Measurements from ENCODE around the gene MZT2A.
"Not testable (repeated sequence)": the region's sequence is repeated elsewhere in the genome, so short reads cannot be mapped to it uniquely, and the experiment has no call there.

MZT2A gene

GRCh38 chr2:131451265-131451949 lies 40.8 kb downstream of the MZT2A start:
- not testable (repeated sequence) for DNase-seq (ENCODE audit: low read depth)

- DNase-seq (ENCODE audit: low read depth) = not testable (repeated sequence)
Observed at GRCh38 chr2:131447981-131448380, 44.2 kb downstream of the MZT2A start.

GRCh38 chr2:131445896-131446295 lies 46.3 kb downstream of the MZT2A start:
- DNase-seq (ENCODE audit: low read depth) = no peak

GRCh38 chr2:131445515-131445797 lies 46.7 kb downstream of the MZT2A start:
- not testable (repeated sequence) for DNase-seq (ENCODE audit: low read depth)

- not testable (repeated sequence) for DNase-seq (ENCODE audit: low read depth)
Observed at GRCh38 chr2:131444736-131445514, 47.3 kb downstream of the MZT2A start.

GRCh38 chr2:131440742-131441468 lies 51.3 kb downstream of the MZT2A start:
- not testable (repeated sequence) for DNase-seq (ENCODE audit: low read depth)
